HG03575 (cell line): ENCODE data around the gene ZNF774.
"Not testable (repeated sequence)": the region's sequence is repeated elsewhere in the genome, so short reads cannot be mapped to it uniquely, and the experiment has no call there.

ENCODE experiments used
- ATAC-seq: cut with Tn5 transposase; IDR thresholded peaks from one replicate; pipeline ENCODE4 v1.9.1; 2021; ENCODE audit not compliant: unreplicated experiment, insufficient number of reproducible peaks, low FRiP score; ENCODE audit errors: extremely low read depth

The ZNF774 gene

GRCh38 chr15:90410316-90410715 lies 58.2 kb downstream of the ZNF774 start:
- ATAC-seq: not testable (repeated sequence)

- no peak for ATAC-seq
Observed at GRCh38 chr15:90411176-90411575, 59.1 kb downstream of the ZNF774 start.
